Activated gamma-delta T cell treated with Interleukin-2 at 50 U/mL for 16 hours (primary cell): ENCODE results near the gene FAM76A.
"Not testable (repeated sequence)": the region's sequence is repeated elsewhere in the genome, so short reads cannot be mapped to it uniquely, and the experiment has no call there.

Source experiments
- DNase-seq: peaks from one replicate; pipeline ENCODE4 v3.0.0-alpha.2; 2020

Gene FAM76A

GRCh38 chr1:27725374-27726172 lies at the start of gene FAM76A:
FAM76A (plus strand) TSS chr1:27725961; CDS start chr1:27726081, 120 bp downstream.
- peak; percentile 99 for DNase-seq

- no peak for DNase-seq
These were observed 49.4 kb upstream of the FAM76A start for GRCh38 chr1:27676410-27676809.

GRCh38 chr1:27678747-27679146 lies 47.0 kb upstream of the FAM76A start:
- DNase-seq, result no peak

GRCh38 chr1:27680225-27680791 lies 45.5 kb upstream of the FAM76A start:
- not testable (repeated sequence) for DNase-seq

- DNase-seq, result not testable (repeated sequence)
These were observed 44.2 kb upstream of the FAM76A start for GRCh38 chr1:27681580-27681979.

- no peak for DNase-seq
These were observed 43.3 kb upstream of the FAM76A start for GRCh38 chr1:27682351-27682944.

GRCh38 chr1:27684176-27684575 lies 41.6 kb upstream of the FAM76A start:
- no peak for DNase-seq

- DNase-seq, result no peak
These were observed 39.4 kb upstream of the FAM76A start for GRCh38 chr1:27686223-27686990.

GRCh38 chr1:27687906-27688305 lies 37.9 kb upstream of the FAM76A start:
- no peak for DNase-seq

GRCh38 chr1:27689423-27690173 lies 36.2 kb upstream of the FAM76A start:
- no peak for DNase-seq

- no peak for DNase-seq
These were observed 35.6 kb upstream of the FAM76A start for GRCh38 chr1:27690183-27690582.

GRCh38 chr1:27696835-27697234 lies 28.9 kb upstream of the FAM76A start:
- DNase-seq, result not testable (repeated sequence)

- no peak for DNase-seq
These were observed 20.8 kb upstream of the FAM76A start for GRCh38 chr1:27704958-27705357.

- no peak for DNase-seq
These were observed 20.2 kb upstream of the FAM76A start for GRCh38 chr1:27705545-27705944.

- DNase-seq, result no peak
These were observed 15.2 kb upstream of the FAM76A start for GRCh38 chr1:27710574-27710973.

GRCh38 chr1:27713139-27713725 lies 12.5 kb upstream of the FAM76A start:
- no peak for DNase-seq

GRCh38 chr1:27713869-27714513 lies 11.8 kb upstream of the FAM76A start:
- no peak for DNase-seq

- no peak for DNase-seq
These were observed 9.4 kb upstream of the FAM76A start for GRCh38 chr1:27716262-27716895.

GRCh38 chr1:27719286-27720251 lies 6.2 kb upstream of the FAM76A start:
- DNase-seq, result no peak

GRCh38 chr1:27724961-27725373 lies 794 bp upstream of the FAM76A start:
- no peak for DNase-seq
